ENCODE data around the gene PAH.

DNA sequence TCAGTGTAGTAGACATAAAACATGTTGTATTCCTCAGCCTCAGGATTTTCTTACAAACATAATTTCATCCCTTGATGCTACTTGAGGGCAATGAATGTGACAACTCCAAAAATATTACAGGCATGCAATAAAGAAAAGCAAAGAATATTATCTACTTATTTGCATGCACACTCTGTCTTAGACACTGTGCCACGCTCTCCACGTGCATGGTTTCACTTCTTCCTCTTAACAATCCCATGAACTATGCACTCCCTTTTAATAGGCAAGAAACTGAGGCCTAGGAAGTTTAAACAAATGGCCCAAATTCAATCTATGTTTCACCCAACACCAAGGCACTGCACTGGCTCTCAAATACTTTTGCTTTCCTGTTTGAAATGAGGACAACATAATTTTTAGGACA is 1.8 kb upstream of the PAH start:
- TF ChIP-seq POLR2A (IDR thresholded peaks at IDR 0.05): no peak
- TF ChIP-seq, protein P1, sequence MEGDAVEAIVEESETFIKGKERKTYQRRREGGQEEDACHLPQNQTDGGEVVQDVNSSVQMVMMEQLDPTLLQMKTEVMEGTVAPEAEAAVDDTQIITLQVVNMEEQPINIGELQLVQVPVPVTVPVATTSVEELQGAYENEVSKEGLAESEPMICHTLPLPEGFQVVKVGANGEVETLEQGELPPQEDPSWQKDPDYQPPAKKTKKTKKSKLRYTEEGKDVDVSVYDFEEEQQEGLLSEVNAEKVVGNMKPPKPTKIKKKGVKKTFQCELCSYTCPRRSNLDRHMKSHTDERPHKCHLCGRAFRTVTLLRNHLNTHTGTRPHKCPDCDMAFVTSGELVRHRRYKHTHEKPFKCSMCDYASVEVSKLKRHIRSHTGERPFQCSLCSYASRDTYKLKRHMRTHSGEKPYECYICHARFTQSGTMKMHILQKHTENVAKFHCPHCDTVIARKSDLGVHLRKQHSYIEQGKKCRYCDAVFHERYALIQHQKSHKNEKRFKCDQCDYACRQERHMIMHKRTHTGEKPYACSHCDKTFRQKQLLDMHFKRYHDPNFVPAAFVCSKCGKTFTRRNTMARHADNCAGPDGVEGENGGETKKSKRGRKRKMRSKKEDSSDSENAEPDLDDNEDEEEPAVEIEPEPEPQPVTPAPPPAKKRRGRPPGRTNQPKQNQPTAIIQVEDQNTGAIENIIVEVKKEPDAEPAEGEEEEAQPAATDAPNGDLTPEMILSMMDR (IDR thresholded peaks at IDR 0.05): no peak
